ENCODE measurements around the gene FAM120A. TPM values are rescaled to one million over a fixed set of nuclear protein-coding genes. Genes with fewer than 3 reads are reported as not detected.

FAM120A gene
- total and polyA plus RNA-seq, 9 of the 15 experiments (the other 6 are each of a cell fraction or from before 2014, with no cell fraction given), result 8.7 to 71.0 (median 42.2) TPM

GRCh38 chr9:93473411-93473810, 21.9 kb downstream of the FAM120A start:
- Histone ChIP-seq H3K9me1 (ENCODE audit: control insufficient read depth, insufficient read depth, low read length) (no peaks in the 10 kb centered on the region), H3K36me3 (ENCODE audit: control insufficient read depth, insufficient read depth, low read length) (peaks cover 73% of the 10 kb centered on the region), H3K4me2 (ENCODE audit: insufficient read depth, low read length) (no peak overlapping the region), H3K4me1 (replicated peaks in 1 of 2; ENCODE audit: control insufficient read depth in 2 of 2, insufficient read depth in 2 of 2, low read length in 2 of 2) (peaks cover 0 to 3% of the 10 kb centered on the region in 2 experiments; a peak in 2 of 5 replicates), H3K27me3 (ENCODE audit: control insufficient read depth in 2 of 2, insufficient read depth in 2 of 2, low read length in 2 of 2) (no peaks in the 10 kb centered on the region), H3K79me2 (ENCODE audit: control insufficient read depth, insufficient read depth, low read length) (peaks cover 83% of the 10 kb centered on the region), H3K9me3 (replicated peaks; ENCODE audit: control insufficient read depth, insufficient read depth, low read depth, low read length) (no peaks in the 10 kb centered on the region), H2AFZ (ENCODE audit: low read depth, low read length) (no peak overlapping the region), H3K27ac (ENCODE audit: extremely low read depth, low read depth, low read length) (no peak overlapping the region), H4K20me1 (replicated peaks; ENCODE audit: control insufficient read depth, insufficient read depth, low read length) (peaks cover 4% of the 10 kb centered on the region; the same call in 1 of the 2 replicates), H3K4me3 (no peak overlapping the region), H3K9ac (ENCODE audit: insufficient read depth in 1 of 2, low read depth in 2 of 2, low read length in 2 of 2) (no peak overlapping the region)
- FAIRE-seq (no peak), DNase-seq (ENCODE audit: extremely low read depth in 1 of 4, low spot score in 3 of 4) (no peak), ATAC-seq (no peak)
- no TSS peak for BruUV-seq (replicated peaks)
- TF ChIP-seq ZNF717 (CRISPR knock-in tag; IDR thresholded peaks at IDR 0.05) (no peak), AFF4 (CRISPR knock-in tag; IDR thresholded peaks at IDR 0.05) (no peak), ZNF354B (CRISPR knock-in tag; IDR thresholded peaks at IDR 0.05) (no peak)
- ChIA-PET CTCF (ENCODE audit: low intra/inter-chr PET ratio) (no interaction called here), POLR2A (interaction anchor here (1.4 to 2.7 kb wide), 3 partner anchors 13 to 20 kb away, joined by 4 to 10 read pairs (median 10); partner anchors contain the start of gene FAM120AOS)
- 93% methylated on average over 5 of the region's 5 CpGs for WGBS (ENCODE audit: insufficient coverage, low coverage, missing lambda C conversion rate)
- in situ Hi-C loops (cut with MboI), result no loop called here
- intact Hi-C loops (cut with micrococcal nuclease), result no loop called here
